HEK293 (cell line): Measurements from ENCODE around the gene CCL18.

Experiments used
- BCL11A ChIP-seq: fragments of 450-650 bp; formaldehyde crosslinking; IDR thresholded peaks from 2 replicates; pipeline ENCODE4 v1.5.1; 2016; ENCODE audit warnings: low read depth, missing biosample characterization, missing genetic modification characterization
- YY1 ChIP-seq: fragments of 450-650 bp; formaldehyde crosslinking; IDR thresholded peaks from 2 replicates; pipeline ENCODE4 v1.5.1; 2018; ENCODE audit warnings: missing biosample characterization, missing genetic modification characterization
- ZNF670 ChIP-seq: fragments of 450-650 bp; formaldehyde crosslinking; IDR thresholded peaks from 2 replicates; pipeline ENCODE4 v1.5.1; 2016; ENCODE audit warnings: missing biosample characterization, missing genetic modification characterization, low read depth
- TF ChIP-seq, protein P1 (sequence below): fragments of 450-650 bp; formaldehyde crosslinking; IDR thresholded peaks from 2 replicates; pipeline ENCODE4 v1.5.1; 2016; ENCODE audit warnings: missing biosample characterization, missing genetic modification characterization
- TF ChIP-seq, protein P2 (sequence below): fragments of 450-650 bp; formaldehyde crosslinking; IDR thresholded peaks from 2 replicates; pipeline ENCODE4 v1.5.1; 2016; ENCODE audit warnings: missing biosample characterization, missing genetic modification characterization

DNA sequence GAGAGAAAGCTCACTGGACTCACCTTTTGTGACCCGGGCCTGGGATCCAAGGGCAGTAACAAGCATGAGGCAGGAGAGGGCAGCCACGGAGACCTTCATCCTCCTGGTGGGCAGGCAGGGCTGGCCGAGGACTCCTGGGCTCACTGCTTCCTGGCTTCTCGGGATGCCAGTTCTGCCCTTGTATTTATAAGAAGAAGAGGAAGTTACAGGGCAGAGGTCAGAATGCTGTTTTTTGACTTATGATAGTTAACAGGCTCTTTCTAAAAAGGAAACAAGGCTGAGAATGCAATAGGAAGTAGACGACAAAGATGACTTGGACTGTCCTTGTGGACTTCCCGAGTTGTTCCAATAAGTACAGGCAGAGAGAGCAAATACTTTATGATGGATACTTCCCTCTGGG, 46.3 kb upstream of the CCL18 start, which contains the start of gene CCL23:
- TF ChIP-seq, protein P1, sequence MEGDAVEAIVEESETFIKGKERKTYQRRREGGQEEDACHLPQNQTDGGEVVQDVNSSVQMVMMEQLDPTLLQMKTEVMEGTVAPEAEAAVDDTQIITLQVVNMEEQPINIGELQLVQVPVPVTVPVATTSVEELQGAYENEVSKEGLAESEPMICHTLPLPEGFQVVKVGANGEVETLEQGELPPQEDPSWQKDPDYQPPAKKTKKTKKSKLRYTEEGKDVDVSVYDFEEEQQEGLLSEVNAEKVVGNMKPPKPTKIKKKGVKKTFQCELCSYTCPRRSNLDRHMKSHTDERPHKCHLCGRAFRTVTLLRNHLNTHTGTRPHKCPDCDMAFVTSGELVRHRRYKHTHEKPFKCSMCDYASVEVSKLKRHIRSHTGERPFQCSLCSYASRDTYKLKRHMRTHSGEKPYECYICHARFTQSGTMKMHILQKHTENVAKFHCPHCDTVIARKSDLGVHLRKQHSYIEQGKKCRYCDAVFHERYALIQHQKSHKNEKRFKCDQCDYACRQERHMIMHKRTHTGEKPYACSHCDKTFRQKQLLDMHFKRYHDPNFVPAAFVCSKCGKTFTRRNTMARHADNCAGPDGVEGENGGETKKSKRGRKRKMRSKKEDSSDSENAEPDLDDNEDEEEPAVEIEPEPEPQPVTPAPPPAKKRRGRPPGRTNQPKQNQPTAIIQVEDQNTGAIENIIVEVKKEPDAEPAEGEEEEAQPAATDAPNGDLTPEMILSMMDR (tag by site-specific recombination), result no peak
- no peak for TF ChIP-seq ZNF670
- TF ChIP-seq, protein P2, sequence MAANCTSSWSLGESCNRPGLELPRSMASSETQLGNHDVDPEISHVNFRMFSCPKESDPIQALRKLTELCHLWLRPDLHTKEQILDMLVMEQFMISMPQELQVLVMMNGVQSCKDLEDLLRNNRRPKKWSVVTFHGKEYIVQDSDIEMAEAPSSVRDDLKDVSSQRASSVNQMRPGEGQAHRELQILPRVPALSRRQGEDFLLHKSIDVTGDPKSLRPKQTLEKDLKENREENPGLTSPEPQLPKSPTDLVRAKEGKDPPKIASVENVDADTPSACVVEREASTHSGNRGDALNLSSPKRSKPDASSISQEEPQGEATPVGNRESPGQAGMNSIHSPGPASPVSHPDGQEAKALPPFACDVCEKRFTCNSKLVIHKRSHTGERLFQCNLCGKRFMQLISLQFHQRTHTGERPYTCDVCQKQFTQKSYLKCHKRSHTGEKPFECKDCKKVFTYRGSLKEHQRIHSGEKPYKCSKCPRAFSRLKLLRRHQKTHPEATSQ (tag by site-specific recombination), result no peak
- no peak for TF ChIP-seq BCL11A (tag by site-specific recombination)
- no peak for TF ChIP-seq YY1 (tag by site-specific recombination)
